ENCODE measurements around the gene DCDC1.

Gene DCDC1

DNA sequence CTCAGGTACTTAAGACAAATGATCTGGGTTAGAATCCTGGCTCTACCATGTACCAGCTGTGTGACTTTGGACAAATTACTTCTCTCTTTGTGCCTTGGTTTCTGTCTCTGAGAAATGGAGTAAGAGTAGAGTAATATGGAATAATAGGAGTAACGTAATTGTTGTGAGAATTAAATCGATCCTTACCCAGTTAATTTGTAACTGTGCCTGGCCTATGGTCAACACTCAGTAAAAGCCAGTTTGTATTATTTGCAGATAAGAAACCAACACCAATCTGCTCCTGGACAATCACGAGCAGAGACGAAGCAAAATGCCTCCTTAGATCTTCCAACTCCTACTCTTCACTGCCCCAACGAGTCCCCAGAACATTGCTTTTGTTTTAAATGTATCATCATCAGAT is 266.7 kb downstream of the DCDC1 start:
- no peak for DNase-seq (ENCODE audit: low read depth, low spot score)

GRCh38 chr11:31102316-31102715 is 267.2 kb downstream of the DCDC1 start:
- DNase-seq (ENCODE audit: low read depth, low spot score) = no peak

- no peak for DNase-seq (ENCODE audit: low read depth, low spot score)
Measured at GRCh38 chr11:31096191-31096805, 273.2 kb downstream of the DCDC1 start.

- no peak for DNase-seq (ENCODE audit: low read depth, low spot score)
Measured at GRCh38 chr11:31092638-31093037, 276.9 kb downstream of the DCDC1 start.

GRCh38 chr11:31089117-31089516 is 280.4 kb downstream of the DCDC1 start:
- no peak for DNase-seq (ENCODE audit: low read depth, low spot score)

DNA sequence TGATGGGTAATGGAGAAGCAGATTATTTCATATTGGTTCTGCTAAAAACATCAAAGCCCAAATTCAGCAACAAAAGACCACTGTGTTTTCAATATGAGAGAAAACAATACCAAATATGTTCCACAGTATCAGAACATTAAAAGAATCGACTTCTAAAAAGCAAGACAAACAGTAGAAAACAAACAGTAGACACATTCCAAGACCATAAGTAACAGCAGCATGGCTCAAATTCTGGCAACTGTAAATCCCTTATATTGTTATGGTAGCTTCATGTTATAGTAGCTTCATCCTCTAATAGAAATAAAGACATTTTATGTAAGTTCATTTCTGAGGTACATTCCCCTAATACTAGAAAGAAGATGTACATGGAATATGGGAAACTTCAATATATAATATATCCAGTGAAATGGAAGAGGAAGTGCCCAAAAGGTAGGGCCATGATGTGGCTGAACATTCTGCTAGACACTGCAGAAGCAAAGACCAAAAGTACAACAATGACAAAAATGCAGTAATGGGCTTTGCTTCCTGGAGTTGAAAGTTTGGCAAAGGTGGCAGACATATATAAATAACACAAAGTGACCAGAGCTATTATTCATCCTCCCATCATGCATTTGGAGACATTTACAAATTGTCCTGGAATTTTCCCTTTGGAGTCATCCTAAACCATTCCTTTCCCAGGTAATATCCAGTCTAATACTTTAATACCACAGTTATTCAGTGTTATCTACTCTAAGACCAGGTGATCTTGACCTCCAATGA is 299.9 kb downstream of the DCDC1 start:
- DNase-seq (ENCODE audit: low read depth, low spot score) = no peak

DNA sequence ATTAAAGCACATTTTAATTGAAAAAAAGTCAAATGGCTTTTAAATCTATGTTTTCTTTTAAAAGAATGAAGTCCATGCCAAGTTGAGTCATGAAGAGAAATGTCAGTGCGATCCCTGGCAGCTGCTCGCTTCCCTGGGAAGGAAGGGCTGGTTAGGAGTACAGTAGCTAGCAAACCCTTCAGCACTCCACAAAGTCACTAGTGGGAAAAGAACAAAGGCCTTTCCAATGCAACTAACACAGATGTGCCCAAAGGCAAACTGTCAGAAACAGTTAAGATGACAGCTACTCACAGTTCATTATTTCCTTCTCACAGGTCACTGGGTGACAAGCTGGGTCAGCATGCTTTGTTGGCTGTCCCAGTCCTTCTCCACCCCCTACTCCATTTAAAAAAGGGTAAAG is 308.7 kb downstream of the DCDC1 start:
- DNase-seq (ENCODE audit: low read depth, low spot score) = peak; percentile 30

GRCh38 chr11:31059529-31059928 is 310.0 kb downstream of the DCDC1 start:
- DNase-seq (ENCODE audit: low read depth, low spot score) = no peak

- DNase-seq (ENCODE audit: low read depth, low spot score) = peak; percentile 38
Measured at GRCh38 chr11:31050061-31050765, 319.3 kb downstream of the DCDC1 start.

DNA sequence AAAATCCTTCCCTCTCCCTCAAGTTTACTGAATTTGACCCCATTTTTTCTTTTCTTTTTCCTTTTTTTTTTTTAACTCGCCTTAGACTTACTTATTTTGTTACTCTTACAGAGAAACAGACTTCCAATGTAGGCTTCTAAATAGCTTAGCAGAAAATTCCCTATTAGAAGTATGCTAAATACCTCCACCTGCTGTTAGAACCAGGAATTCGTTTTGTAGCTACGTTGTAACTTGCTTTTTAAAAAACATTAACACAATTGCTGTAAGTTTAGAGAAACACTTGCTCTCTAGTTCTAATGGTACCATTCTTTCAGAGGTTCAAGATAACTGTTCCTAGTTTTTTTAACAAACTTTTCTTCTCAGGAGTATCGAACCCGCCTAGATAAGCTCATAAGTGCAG is 324.2 kb downstream of the DCDC1 start:
- DNase-seq (ENCODE audit: low read depth, low spot score) = no peak

DNA sequence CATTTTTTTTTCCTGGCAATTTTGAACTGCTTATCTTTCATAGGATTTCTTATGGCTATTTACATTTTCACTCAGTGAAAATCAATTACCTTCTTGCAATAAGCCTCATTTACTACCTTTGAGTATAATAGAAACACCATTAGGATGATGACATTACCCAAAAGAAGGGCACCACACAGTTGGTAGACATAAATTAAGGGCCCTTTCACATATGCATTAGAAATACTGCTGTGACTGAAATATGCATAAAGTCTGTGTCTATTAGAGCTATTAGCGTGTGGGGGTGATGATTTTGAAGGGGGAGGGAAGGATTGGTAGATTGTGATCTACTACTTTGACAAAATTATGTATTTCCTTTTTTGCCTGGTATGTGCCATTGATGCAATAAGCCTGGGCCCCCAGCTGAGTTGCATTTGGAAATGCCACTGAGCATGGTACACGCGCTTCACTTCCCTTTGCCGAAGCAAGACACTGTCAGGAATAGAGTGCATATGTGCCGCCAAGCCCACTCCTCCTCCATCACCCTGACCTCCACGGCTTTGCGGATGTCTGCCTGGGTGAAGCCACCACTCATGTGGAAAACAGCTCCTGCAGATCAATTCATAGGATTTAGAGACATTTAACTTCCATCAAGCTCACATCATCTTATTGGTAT is 339.3 kb downstream of the DCDC1 start:
- no peak for DNase-seq (ENCODE audit: low read depth, low spot score)

- DNase-seq (ENCODE audit: low read depth, low spot score) = no peak
Measured at GRCh38 chr11:31026315-31026714, 343.2 kb downstream of the DCDC1 start.

GRCh38 chr11:31022080-31022479 is 347.5 kb downstream of the DCDC1 start:
- DNase-seq (ENCODE audit: low read depth, low spot score) = no peak

- DNase-seq (ENCODE audit: low read depth, low spot score) = no peak
Measured at GRCh38 chr11:31019786-31020185, 349.8 kb downstream of the DCDC1 start.

DNA sequence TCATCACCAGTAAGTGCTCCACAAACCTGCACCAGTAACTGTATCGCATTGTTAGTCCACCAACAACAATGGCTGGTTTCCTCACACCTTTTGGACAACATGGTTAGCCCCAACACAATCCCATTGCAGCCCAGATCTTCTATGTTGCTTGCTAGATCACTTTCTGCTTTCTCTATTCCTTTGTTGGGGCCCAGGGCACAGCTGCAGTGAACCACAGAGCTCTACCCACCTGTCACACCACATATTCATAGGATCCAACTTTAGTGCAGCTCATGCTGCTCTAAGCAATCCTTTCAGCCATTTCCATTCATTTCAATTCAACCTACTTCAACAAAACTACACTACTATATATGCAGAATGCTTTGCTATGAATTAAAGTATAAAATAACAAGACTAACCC is 364.3 kb downstream of the DCDC1 start:
- DNase-seq (ENCODE audit: low read depth, low spot score) = no peak

GRCh38 chr11:31001427-31001826 is 368.1 kb downstream of the DCDC1 start:
- DNase-seq (ENCODE audit: low read depth, low spot score) = no peak

GRCh38 chr11:31000381-31000780 is 369.2 kb downstream of the DCDC1 start:
- no peak for DNase-seq (ENCODE audit: low read depth, low spot score)

DNA sequence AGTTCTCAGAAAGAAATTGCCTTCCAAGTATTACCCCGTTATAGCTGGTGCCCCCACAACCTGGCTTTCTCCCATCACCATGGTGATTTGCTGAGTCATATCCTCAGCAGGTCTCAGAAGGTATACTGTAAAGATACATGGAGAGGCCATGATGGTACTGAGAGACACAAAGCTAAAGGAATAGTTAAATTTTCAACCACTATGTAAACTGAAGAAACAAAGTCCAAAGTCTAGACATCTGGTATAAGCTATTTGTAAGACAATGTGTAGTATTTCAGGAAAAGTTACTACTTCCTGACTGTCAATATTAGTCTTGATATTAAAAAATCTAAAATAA is 377.1 kb downstream of the DCDC1 start:
- peak; percentile 2 for DNase-seq (ENCODE audit: low read depth, low spot score)

GRCh38 chr11:30991802-30992512 is 377.6 kb downstream of the DCDC1 start:
- peak; percentile 4 for DNase-seq (ENCODE audit: low read depth, low spot score)

DNA sequence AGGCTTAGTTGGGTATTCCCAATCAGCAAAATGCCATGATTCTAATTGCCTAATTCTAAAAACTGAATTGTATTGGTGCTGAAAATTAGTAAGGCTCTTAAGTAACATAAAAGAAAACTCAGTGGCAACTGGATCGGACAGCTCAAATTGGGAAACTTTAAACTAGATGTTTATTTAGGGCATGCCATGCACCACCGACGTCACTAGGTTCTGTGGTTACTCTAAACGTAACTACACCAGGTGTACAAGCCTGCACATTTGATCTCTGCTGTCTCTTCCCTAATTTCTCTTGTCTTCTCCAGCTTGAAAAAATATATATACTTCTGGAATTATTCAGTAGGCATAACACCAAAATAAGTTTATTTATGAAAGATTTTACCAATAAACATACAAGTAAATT is 378.2 kb downstream of the DCDC1 start:
- DNase-seq (ENCODE audit: low read depth, low spot score) = no peak

- DNase-seq (ENCODE audit: low read depth, low spot score) = no peak
Measured at GRCh38 chr11:30990625-30991296, 378.8 kb downstream of the DCDC1 start.

Measured in ELF-1 (cell line).